NCI-H748 treated with DMSO at 0.1 percent for 48 hours (cell line): ENCODE measurements around the gene ASPSCR1.
"Not testable (repeated sequence)": the region's sequence is repeated elsewhere in the genome, so short reads cannot be mapped to it uniquely, and the experiment has no call there.

Experiments
- DNase-seq: peaks from one replicate; lab custom pipeline; 2025; lab: John Stamatoyannopoulos, UW

The ASPSCR1 gene

GRCh38 chr17:81941484-81942166, 35.8 kb upstream of the ASPSCR1 start:
- DNase-seq, result no peak

GRCh38 chr17:81942167-81942553, 35.3 kb upstream of the ASPSCR1 start:
- no peak for DNase-seq

- DNase-seq, result no peak
These were observed 32.6 kb upstream of the ASPSCR1 start for GRCh38 chr17:81944858-81945257.

- DNase-seq, result no peak
These were observed 30.2 kb upstream of the ASPSCR1 start, which contains the start of gene MYADML2 for GRCh38 chr17:81947189-81947588. TSS of gene MYADML2 (minus strand) at chr17:81947233. CDS start at chr17:81941741, 5,492 bp downstream.

DNA sequence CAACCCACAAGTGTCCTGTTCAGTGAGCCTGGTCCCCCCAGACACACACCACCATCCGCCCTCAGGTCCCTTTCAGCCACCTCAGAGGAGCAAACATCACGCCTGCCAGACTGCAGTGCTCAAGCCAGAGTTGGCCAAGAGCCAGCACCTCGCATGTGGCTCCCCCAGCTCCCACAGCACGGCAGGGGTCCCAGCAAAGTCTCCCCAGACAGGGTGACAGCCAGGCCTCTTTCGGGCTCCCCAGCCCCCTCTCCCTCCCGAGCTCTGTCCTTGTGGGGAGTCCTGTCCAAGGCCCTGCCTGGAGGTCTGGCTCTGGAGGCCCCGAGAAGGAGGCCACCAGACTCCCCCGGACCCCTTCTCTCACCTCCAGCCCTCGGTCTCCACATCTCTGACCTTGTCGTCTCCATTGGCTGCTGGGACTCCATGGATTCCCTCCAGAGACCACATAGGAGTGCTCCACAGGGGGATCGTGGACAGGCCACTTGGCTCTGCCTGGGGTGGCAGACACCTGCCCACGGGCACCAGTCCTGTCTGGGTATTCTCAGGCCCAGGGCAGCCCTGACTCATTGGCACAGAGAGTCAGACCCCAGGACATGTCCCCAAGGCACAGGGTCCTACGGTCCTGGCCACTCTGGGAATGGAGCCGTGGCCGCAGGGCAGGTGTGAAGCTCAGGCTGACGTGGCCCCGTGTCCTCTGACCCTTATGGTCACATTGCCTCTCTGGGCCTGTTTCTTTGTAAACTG, 28.6 kb upstream of the ASPSCR1 start:
- no peak for DNase-seq

DNA sequence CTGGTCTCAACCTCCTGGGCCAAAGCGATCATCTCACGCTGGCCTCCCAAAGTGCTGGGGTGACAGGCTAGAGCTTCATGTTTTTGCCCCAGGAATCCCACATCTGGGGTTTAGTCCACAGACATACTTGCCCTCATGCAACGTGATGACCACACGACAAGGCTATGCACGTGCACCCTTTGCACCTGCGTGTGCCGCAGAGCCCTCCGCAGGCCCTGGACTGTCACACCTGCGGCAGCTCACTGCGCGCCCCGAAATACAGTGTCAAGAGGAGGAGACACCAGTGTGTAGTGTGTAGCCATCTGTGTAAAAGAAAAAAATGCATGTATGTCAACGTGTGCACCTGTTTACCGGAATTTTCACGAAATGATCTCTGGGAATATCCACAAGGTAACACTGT, 26.9 kb upstream of the ASPSCR1 start:
- DNase-seq, result no peak

DNA sequence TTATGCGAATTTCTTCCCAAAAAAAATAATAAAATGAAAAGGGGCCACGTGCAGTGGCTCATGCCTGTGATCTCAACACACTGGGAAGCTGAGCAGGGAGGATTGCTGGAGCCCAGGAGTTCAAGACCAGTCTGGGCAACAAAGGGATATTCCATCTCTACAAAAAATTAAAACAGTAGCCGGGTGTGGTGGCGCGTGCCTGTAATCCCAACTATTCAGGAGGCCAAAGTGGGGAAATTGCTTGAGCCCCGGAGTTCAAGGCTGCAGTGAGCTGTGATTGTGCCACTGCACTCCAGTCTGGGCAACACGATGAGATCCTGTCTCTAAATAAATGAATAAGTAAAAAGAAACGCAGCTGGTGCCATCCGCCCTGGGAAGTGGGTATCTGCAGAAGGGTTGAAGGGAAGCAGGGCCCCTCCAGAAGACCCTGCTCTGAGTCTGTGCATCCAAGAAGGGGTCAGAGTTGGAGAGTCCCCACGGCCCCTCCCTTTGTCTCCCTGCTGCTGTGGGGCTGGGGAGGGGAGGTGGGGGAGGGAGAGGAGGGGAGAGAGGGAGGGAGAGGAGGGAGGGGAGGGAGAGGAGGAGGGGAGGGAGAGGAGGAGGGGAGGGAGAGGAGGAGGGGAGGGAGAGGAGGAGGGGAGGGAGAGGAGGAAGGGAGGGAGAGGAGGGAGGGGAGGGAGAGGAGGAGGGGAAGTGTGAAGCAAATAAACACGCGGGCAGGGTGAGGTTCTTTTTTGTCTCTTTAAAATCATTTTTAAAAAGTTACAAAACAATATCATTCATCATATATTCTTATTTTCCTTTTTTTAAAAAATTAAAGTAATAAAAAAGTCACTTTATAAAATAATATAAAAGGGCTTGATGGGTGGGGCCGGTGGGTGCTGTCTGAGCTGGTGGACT, 25.4 kb upstream of the ASPSCR1 start:
- no peak for DNase-seq

DNA sequence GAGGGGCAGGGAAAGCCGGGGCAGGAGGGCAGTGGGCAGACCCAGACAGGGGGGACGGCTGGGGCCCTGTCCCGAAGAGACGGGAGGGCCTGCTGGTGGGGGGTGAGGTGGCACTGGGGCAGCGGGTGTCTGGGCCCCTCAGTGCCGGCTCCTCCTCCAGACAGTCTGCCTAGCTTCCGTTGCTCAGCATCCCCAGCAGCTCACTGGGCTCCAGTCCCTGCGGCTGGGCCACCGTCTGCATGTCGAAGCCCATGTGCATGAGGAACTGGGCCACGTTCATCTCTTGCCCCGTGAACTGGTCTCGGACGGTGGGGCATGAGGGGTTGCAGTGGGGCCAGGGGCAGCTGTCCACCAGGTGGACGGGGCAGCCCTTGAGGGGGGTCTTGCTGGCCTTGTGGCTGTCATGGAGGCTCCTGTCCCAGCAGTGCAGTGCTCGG, 24.6 kb upstream of the ASPSCR1 start:
- no peak for DNase-seq

- not testable (repeated sequence) for DNase-seq
These were observed 24.0 kb upstream of the ASPSCR1 start for GRCh38 chr17:81953443-81953842.

- no peak for DNase-seq
These were observed 23.0 kb upstream of the ASPSCR1 start for GRCh38 chr17:81954131-81955057.

- no peak for DNase-seq
These were observed 22.3 kb upstream of the ASPSCR1 start for GRCh38 chr17:81955058-81955681.

- no peak for DNase-seq
These were observed 21.5 kb upstream of the ASPSCR1 start for GRCh38 chr17:81955756-81956544.

GRCh38 chr17:81956607-81957589, 20.5 kb upstream of the ASPSCR1 start:
- no peak for DNase-seq

GRCh38 chr17:81957691-81958432, 19.6 kb upstream of the ASPSCR1 start:
- DNase-seq, result no peak

DNA sequence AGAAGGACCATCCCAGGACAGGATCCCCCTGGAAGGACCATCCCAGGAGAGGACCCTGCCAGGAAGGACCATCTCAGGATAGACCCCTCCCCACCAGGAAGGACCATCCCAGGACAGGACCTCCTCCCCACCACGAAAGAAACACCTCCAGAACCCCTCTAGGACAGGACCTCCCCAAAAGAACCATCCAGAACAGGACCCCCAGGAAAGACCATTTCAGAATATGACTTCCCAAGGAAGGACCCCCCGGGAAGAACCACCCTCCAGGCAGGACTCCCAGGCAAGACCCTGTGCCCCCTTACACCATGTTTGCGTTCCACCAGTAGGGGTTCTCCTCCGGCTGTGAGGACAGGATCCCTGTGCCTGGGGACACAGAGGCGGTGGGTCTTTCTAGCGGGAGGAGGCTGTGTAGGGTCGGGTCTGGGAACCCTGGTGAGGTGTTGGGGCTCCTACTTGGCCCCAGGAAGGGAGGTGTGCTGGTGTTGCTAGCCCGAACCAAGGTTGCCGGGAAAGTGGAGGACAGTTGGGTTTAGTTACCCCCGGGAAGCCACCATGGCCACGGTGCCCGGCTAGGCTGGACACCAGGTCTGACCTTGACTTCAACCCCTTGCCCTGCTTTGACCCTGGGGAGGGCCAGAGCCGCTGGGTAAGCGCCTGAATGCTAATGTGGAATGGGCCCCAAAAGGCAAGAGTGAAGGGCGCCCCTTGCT, 18.6 kb upstream of the ASPSCR1 start:
- DNase-seq, result no peak

GRCh38 chr17:81959362-81960129, 17.9 kb upstream of the ASPSCR1 start:
- peak; percentile 30 for DNase-seq
